ENCODE data around the gene CACNB2. TPM values are rescaled to one million over a fixed set of nuclear protein-coding genes. Genes with fewer than 3 reads are reported as not detected.

Gene CACNB2
- total RNA-seq, 1 experiment from 2014 or later = not detected

GRCh38 chr10:18542832-18543231 lies 402.6 kb downstream of the CACNB2 start:
- H3K27ac ChIP-seq (ENCODE audit: low read length) = no peak overlapping the region
- H3K4me1 ChIP-seq (ENCODE audit: control insufficient read depth, insufficient read depth, low read length) = no peaks in the 10 kb centered on the region
- H3K27me3 ChIP-seq (ENCODE audit: control insufficient read depth, insufficient read depth, low read length) = no peaks in the 10 kb centered on the region
- no peaks in the 10 kb centered on the region for H3K36me3 ChIP-seq (ENCODE audit: control insufficient read depth, insufficient read depth, low read length)
- in situ Hi-C loops (cut with HindIII; ENCODE audit: low pct_unique_long_range_greater_than_20kb, low sequenced_read_pairs) (no loop called here), intact Hi-C loops (cut with micrococcal nuclease; ENCODE audit: unreplicated experiment) (no loop called here)
- ChIA-PET POLR2A (no interaction called here), CTCF (no interaction called here)
- H3K9me3 ChIP-seq (ENCODE audit: control insufficient read depth, insufficient read depth, low read depth, low read length) = no peaks in the 10 kb centered on the region
- DNase-seq (ENCODE audit: low read depth, low spot score) (no peak), ATAC-seq (no peak)
- TF ChIP-seq POLR2AphosphoS5 (IDR thresholded peaks at IDR 0.05; ENCODE audit: low read depth, low read length) (no peak), SIN3A (IDR thresholded peaks at IDR 0.05; ENCODE audit: borderline replicate concordance, insufficient read depth, low read depth, low read length) (no peak), TCF7L2 (IDR thresholded peaks at IDR 0.05; ENCODE audit: low read depth, low read length) (no peak), CTCF (IDR thresholded peaks at IDR 0.05) (no peak), REST (IDR thresholded peaks at IDR 0.05; ENCODE audit: insufficient read depth in 1 of 2, low read depth in 2 of 2, low read length in 1 of 2) (no peak)
- no TSS peak for BruUV-seq (replicated peaks)
- no peak overlapping the region for H3K4me3 ChIP-seq (ENCODE audit: low read depth in 2 of 2, low read length in 2 of 2)

- ATAC-seq (no peak), DNase-seq (ENCODE audit: low read depth, low spot score) (no peak)
- H3K4me3 ChIP-seq (ENCODE audit: low read depth in 2 of 2, low read length in 2 of 2) = no peak overlapping the region
- intact Hi-C loops (cut with micrococcal nuclease; ENCODE audit: unreplicated experiment) (no loop called here), in situ Hi-C loops (cut with HindIII; ENCODE audit: low pct_unique_long_range_greater_than_20kb, low sequenced_read_pairs) (no loop called here)
- BruUV-seq (replicated peaks) = no TSS peak
- H3K27me3 ChIP-seq (ENCODE audit: control insufficient read depth, insufficient read depth, low read length) = no peaks in the 10 kb centered on the region
- H3K4me1 ChIP-seq (ENCODE audit: control insufficient read depth, insufficient read depth, low read length) = no peaks in the 10 kb centered on the region
- no peak for TF ChIP-seq REST (IDR thresholded peaks at IDR 0.05; ENCODE audit: insufficient read depth in 1 of 2, low read depth in 2 of 2, low read length in 1 of 2)
- no peaks in the 10 kb centered on the region for H3K9me3 ChIP-seq (ENCODE audit: control insufficient read depth, insufficient read depth, low read depth, low read length)
- no peaks in the 10 kb centered on the region for H3K36me3 ChIP-seq (ENCODE audit: control insufficient read depth, insufficient read depth, low read length)
- CTCF ChIA-PET = no interaction called here
- no peak overlapping the region for H3K27ac ChIP-seq (ENCODE audit: low read length)
- POLR2A ChIA-PET = no interaction called here
These were observed 405.5 kb downstream of the CACNB2 start for GRCh38 chr10:18545621-18546305.

Measured in Panc1 (cell line).